Nephron (organoid): ENCODE results near the gene HLA-DOA.

Source experiments
- H3K27ac Mint-ChIP-seq, 3 experiments: 2 replicates each; pipeline ENCODE4 v1.8.0; 2020; ENCODE audit warnings: mixed read lengths in 3 of 3, mild to moderate bottlenecking in 2 of 3, moderate library complexity in 1 of 3
- H3K27me3 Mint-ChIP-seq: 2 replicates; pipeline ENCODE4 v1.8.0; 2021; ENCODE audit warnings: low read depth, mild to moderate bottlenecking, moderate library complexity, mixed read lengths
- H3K36me3 Mint-ChIP-seq: 2 replicates; pipeline ENCODE4 v1.8.0; 2020; ENCODE audit warnings: low read depth, mixed read lengths
- H3K4me1 Mint-ChIP-seq: 2 replicates; pipeline ENCODE4 v1.8.0; 2020; ENCODE audit warnings: mixed read lengths
- H3K4me3 Mint-ChIP-seq, 3 experiments: 2 replicates each; pipeline ENCODE4 v1.8.0; 2020; ENCODE audit warnings: mild to moderate bottlenecking in 3 of 3, mixed read lengths in 3 of 3, moderate library complexity in 2 of 3
- H3K9me3 Mint-ChIP-seq: 2 replicates; pipeline ENCODE4 v1.8.0; 2020; ENCODE audit warnings: mixed read lengths
- TF ChIP-seq, protein P1 (sequence below), 3 experiments: fragments of 200-600 bp; sonication (generic); IDR thresholded peaks; one replicate each; pipeline ENCODE4 v1.5.0; 2021; ENCODE audit warnings: antibody characterized with exemption in 3 of 3; ENCODE audit not compliant: unreplicated experiment in 3 of 3

HLA-DOA gene

GRCh38 chr6:33029328-33030184 is 20.2 kb upstream of the HLA-DOA start:
- TF ChIP-seq, protein P1, sequence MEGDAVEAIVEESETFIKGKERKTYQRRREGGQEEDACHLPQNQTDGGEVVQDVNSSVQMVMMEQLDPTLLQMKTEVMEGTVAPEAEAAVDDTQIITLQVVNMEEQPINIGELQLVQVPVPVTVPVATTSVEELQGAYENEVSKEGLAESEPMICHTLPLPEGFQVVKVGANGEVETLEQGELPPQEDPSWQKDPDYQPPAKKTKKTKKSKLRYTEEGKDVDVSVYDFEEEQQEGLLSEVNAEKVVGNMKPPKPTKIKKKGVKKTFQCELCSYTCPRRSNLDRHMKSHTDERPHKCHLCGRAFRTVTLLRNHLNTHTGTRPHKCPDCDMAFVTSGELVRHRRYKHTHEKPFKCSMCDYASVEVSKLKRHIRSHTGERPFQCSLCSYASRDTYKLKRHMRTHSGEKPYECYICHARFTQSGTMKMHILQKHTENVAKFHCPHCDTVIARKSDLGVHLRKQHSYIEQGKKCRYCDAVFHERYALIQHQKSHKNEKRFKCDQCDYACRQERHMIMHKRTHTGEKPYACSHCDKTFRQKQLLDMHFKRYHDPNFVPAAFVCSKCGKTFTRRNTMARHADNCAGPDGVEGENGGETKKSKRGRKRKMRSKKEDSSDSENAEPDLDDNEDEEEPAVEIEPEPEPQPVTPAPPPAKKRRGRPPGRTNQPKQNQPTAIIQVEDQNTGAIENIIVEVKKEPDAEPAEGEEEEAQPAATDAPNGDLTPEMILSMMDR (IDR thresholded peaks at IDR 0.05; ENCODE audit: unreplicated experiment in 3 of 3) = no peak
- peaks cover 23% of the 10 kb centered on the region for H3K27me3 Mint-ChIP-seq
- H3K4me3 Mint-ChIP-seq = no peak overlapping the region
- H3K9me3 Mint-ChIP-seq = no peaks in the 10 kb centered on the region
- no peak overlapping the region for H3K27ac Mint-ChIP-seq
- H3K4me1 Mint-ChIP-seq = no peaks in the 10 kb centered on the region
- H3K36me3 Mint-ChIP-seq = no peaks in the 10 kb centered on the region

GRCh38 chr6:33028220-33028849 is 18.9 kb upstream of the HLA-DOA start:
- Mint-ChIP-seq H3K27me3 (peaks cover 20% of the 10 kb centered on the region), H3K9me3 (no peaks in the 10 kb centered on the region), H3K4me1 (no peaks in the 10 kb centered on the region), H3K4me3 (no peak overlapping the region), H3K27ac (no peak overlapping the region), H3K36me3 (no peaks in the 10 kb centered on the region)
- TF ChIP-seq, protein P1 (IDR thresholded peaks at IDR 0.05; ENCODE audit: unreplicated experiment in 3 of 3) = no peak

DNA sequence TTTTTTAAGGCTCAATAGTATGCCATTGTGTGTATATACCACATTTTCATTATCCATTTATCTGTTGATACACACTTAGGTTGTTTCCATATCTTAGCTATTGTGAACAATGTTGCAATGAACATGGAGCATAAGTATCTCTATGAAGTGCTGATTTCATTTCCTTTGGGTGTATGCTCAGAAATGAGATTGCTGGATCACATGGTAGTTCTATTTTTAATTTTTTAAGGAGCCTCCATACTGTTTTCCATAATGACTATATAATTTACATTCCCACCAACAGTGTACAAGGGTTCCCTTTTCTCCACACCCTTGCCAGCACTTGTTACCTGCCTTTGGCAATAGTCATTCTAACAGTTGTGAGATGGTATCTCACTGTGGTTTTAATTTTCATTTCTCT is 15.1 kb upstream of the HLA-DOA start:
- H3K4me3 Mint-ChIP-seq = no peak overlapping the region
- H3K36me3 Mint-ChIP-seq = no peaks in the 10 kb centered on the region
- TF ChIP-seq, protein P1 (IDR thresholded peaks at IDR 0.05; ENCODE audit: unreplicated experiment in 3 of 3) = no peak
- H3K4me1 Mint-ChIP-seq = no peaks in the 10 kb centered on the region
- no peaks in the 10 kb centered on the region for H3K9me3 Mint-ChIP-seq
- peaks cover 6% of the 10 kb centered on the region for H3K27me3 Mint-ChIP-seq
- no peak overlapping the region for H3K27ac Mint-ChIP-seq

DNA sequence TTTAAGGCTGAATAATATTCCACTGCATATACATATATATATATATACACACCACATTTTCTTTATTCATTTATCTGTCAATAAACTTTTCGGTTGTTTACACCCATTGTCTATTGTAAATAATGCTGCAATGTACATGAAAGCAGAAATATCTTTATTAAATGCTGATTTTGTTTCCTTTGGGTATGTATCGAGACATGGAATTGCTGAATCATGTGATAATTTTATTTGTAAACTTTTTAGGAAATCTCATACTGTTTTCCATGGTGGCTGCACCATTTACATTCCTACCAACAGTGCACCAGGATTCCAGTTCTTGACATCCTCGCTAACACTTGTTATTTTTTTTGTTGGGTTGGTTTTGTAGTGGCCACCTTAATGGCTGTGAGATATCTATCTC is 14.1 kb upstream of the HLA-DOA start:
- H3K4me3 Mint-ChIP-seq = no peak overlapping the region
- no peak overlapping the region for H3K27ac Mint-ChIP-seq
- no peaks in the 10 kb centered on the region for H3K9me3 Mint-ChIP-seq
- H3K27me3 Mint-ChIP-seq = peaks cover 11% of the 10 kb centered on the region
- no peaks in the 10 kb centered on the region for H3K36me3 Mint-ChIP-seq
- TF ChIP-seq, protein P1 (IDR thresholded peaks at IDR 0.05; ENCODE audit: unreplicated experiment in 3 of 3) = no peak
- no peaks in the 10 kb centered on the region for H3K4me1 Mint-ChIP-seq

DNA sequence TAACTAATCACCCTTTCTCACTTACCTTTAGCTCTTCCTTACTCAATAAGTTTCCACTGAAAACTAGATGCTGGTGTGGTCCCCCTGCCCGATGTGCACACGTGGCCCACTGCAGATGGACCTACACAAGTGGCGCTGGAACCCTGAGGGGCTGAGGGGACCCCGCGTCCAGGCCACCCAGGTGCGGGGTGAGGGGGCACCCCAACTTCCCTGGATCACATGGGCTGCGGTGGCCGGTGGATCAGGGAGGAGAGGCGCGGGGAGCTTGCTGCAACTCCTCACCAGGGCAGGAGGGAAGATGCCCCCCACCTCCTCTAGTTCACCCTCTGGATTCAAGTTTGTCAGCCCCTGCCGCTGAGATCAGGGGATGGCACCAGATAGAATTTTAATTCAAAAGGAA is 12.5 kb upstream of the HLA-DOA start:
- no peak overlapping the region for H3K27ac Mint-ChIP-seq
- no peaks in the 10 kb centered on the region for H3K36me3 Mint-ChIP-seq
- H3K4me3 Mint-ChIP-seq = no peak overlapping the region
- TF ChIP-seq, protein P1 (IDR thresholded peaks at IDR 0.05; ENCODE audit: unreplicated experiment in 3 of 3) = no peak
- H3K27me3 Mint-ChIP-seq = peaks cover 19% of the 10 kb centered on the region
- peaks cover 6% of the 10 kb centered on the region for H3K4me1 Mint-ChIP-seq
- H3K9me3 Mint-ChIP-seq = no peaks in the 10 kb centered on the region
